Dermis microvascular lymphatic vessel endothelial cell (primary cell): ENCODE data around the gene SPATA16. TPM values are rescaled to one million over a fixed set of nuclear protein-coding genes. Genes with fewer than 3 reads are reported as not detected.
"Not testable (repeated sequence)": the region's sequence is repeated elsewhere in the genome, so short reads cannot be mapped to it uniquely, and the experiment has no call there.

ENCODE experiments used
- DNase-seq, 2 donors: peaks; one replicate each; pipeline versions ENCODE4 v3.0.0 to v3.0.0-alpha.2; 2010; ENCODE audit warnings: low read depth in 2 of 2
- total RNA-seq: library from RNA; depleted of rRNA; stranded (reverse); fragments of >200 nt; gene quantifications from 2 replicates; pipeline ENCODE4 v1.2.1, GENCODE V29; 2014

SPATA16 gene
- total RNA-seq, 1 donor from 2014 or later, result not detected

GRCh38 chr3:173065543-173065981 is 75.5 kb downstream of the SPATA16 start:
- no peak for DNase-seq

- DNase-seq, result no peak
Observed at GRCh38 chr3:173064631-173065030, 76.4 kb downstream of the SPATA16 start.

GRCh38 chr3:173058229-173058628 is 82.8 kb downstream of the SPATA16 start:
- no peak for DNase-seq

- no peak for DNase-seq
Observed at GRCh38 chr3:173055228-173055933, 85.7 kb downstream of the SPATA16 start.

- no peak for DNase-seq
Observed at GRCh38 chr3:173049360-173049759, 91.7 kb downstream of the SPATA16 start.

- DNase-seq, result peak; percentile 11 to 17
Observed at GRCh38 chr3:173045770-173046382, 95.2 kb downstream of the SPATA16 start.

GRCh38 chr3:173044998-173045397 is 96.0 kb downstream of the SPATA16 start:
- DNase-seq, result peak in 1 of 2 donors; percentile 11

- DNase-seq, result no peak
Observed at GRCh38 chr3:173043757-173044156, 97.3 kb downstream of the SPATA16 start.

GRCh38 chr3:173038484-173038871 is 102.6 kb downstream of the SPATA16 start:
- no peak for DNase-seq

GRCh38 chr3:173037840-173038483 is 103.1 kb downstream of the SPATA16 start:
- DNase-seq, result no peak

GRCh38 chr3:173030273-173030672 is 110.8 kb downstream of the SPATA16 start:
- DNase-seq, result no peak

- DNase-seq, result no peak
Observed at GRCh38 chr3:173028351-173028750, 112.7 kb downstream of the SPATA16 start.

GRCh38 chr3:173027429-173027828 is 113.6 kb downstream of the SPATA16 start:
- DNase-seq, result no peak

- DNase-seq, result no peak
Observed at GRCh38 chr3:173025941-173026340, 115.1 kb downstream of the SPATA16 start.

GRCh38 chr3:173021547-173022185 is 119.4 kb downstream of the SPATA16 start:
- no peak for DNase-seq

GRCh38 chr3:173020128-173020527 is 120.9 kb downstream of the SPATA16 start:
- DNase-seq, result not testable (repeated sequence)

- no peak for DNase-seq
Observed at GRCh38 chr3:173019378-173019777, 121.7 kb downstream of the SPATA16 start.

GRCh38 chr3:173018758-173019157 is 122.3 kb downstream of the SPATA16 start:
- no peak for DNase-seq

GRCh38 chr3:173013219-173013832 is 127.7 kb downstream of the SPATA16 start:
- no peak for DNase-seq

- no peak for DNase-seq
Observed at GRCh38 chr3:173009410-173009809, 131.6 kb downstream of the SPATA16 start.

GRCh38 chr3:173008978-173009377 is 132.1 kb downstream of the SPATA16 start:
- DNase-seq, result no peak
